HL-60 (cell line): ENCODE results near the gene COL5A3.

Source experiments
- DNase-seq, 2 experiments: peaks; one replicate each; pipeline ENCODE4 v3.0.0-alpha.2; 2010 to 2020; ENCODE audit warnings: low read depth in 1 of 2, low spot score in 1 of 2
- H3K27ac ChIP-seq: fragments of 250-450 bp; sonication (Bioruptor Pico); replicated peaks from 2 replicates; pipeline ENCODE4 v1.5.1; 2020; ENCODE audit warnings: mild to moderate bottlenecking, moderate library complexity
- H3K27me3 ChIP-seq: fragments of 250-450 bp; sonication (Bioruptor Pico); 2 replicates; pipeline ENCODE4 v1.5.1; 2021; ENCODE audit warnings: mild to moderate bottlenecking, moderate library complexity; ENCODE audit not compliant: insufficient read depth, poor library complexity, severe bottlenecking
- H3K4me3 ChIP-seq: replicated peaks from 2 replicates; pipeline ENCODE4 v1.5.1; 2011; ENCODE audit warnings: mild to moderate bottlenecking, control low read depth, low read length; ENCODE audit not compliant: insufficient read depth
- GABPA ChIP-seq: IDR thresholded peaks from 2 replicates; pipeline ENCODE4 v1.6.1; 2012; ENCODE audit warnings: low read depth
- POLR2AphosphoS5 ChIP-seq: IDR thresholded peaks from 2 replicates; pipeline ENCODE4 v1.6.1; 2012; ENCODE audit warnings: low read depth
- SPI1 ChIP-seq: IDR thresholded peaks from 2 replicates; pipeline ENCODE4 v1.6.1; 2012; ENCODE audit warnings: low read depth, mild to moderate bottlenecking, borderline replicate concordance
- TF ChIP-seq, protein P1 (sequence below): IDR thresholded peaks from 2 replicates; pipeline ENCODE4 v1.6.1; 2012; ENCODE audit warnings: low read depth; ENCODE audit not compliant: insufficient replicate concordance
- TF ChIP-seq, protein P2 (sequence below): IDR thresholded peaks from one replicate; pipeline ENCODE4 v1.5.1; 2011; ENCODE audit warnings: low read length, control low read depth, inconsistent platforms; ENCODE audit not compliant: insufficient read depth

The COL5A3 gene

DNA sequence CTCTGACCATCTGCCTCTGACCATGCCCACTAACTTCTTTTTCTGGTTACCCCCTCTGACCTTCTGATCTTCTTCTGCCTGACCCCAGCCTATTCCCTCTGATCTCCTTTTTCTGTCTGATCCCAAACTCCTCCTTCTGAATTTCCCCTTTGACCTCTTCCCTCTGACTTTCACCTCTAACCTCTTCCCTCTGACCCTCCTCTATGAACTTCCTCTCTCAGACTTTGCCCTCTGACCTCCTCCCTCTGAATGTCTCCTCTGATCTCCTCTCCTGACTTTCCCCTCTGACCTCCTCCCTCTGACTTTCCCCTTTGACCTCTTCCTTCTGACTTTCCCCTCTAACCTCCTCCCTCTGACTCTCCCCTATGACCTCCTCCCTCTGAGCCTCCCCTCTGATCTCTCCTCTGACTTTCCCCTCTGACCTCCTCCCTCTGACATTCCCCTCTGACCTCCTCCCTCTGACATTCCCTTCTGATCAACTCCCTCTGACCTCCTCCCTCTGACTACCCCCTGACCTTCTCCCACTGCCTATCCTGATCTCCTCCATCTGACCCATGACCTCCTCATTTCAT lies 3.5 kb downstream of the COL5A3 start:
- DNase-seq = no peak
- H3K27ac ChIP-seq = no peak overlapping the region
- H3K4me3 ChIP-seq = no peak overlapping the region
- H3K27me3 ChIP-seq = peaks cover 25% of the 10 kb centered on the region
- no peak for TF ChIP-seq SPI1

DNA sequence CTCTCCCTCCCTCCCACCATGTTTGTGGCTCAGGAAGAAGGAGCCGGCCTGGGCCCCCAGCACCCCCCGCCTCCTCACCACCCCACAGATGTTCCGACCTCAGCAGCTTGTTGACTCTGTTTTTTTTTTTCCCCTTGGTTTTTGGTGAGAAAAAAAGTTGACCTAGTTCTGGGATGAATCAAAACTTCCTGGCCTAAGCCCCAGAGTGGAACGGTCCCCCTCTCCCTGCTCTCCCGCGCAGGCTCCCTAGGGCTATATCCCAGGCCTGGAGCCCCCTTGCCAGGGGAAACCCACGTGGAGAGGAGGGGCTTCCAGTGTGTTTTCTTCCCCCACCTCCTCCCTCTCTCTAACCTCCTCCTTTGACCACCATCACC lies 4.0 kb downstream of the COL5A3 start:
- DNase-seq = no peak
- no peak for TF ChIP-seq POLR2AphosphoS5
- TF ChIP-seq, protein P1, sequence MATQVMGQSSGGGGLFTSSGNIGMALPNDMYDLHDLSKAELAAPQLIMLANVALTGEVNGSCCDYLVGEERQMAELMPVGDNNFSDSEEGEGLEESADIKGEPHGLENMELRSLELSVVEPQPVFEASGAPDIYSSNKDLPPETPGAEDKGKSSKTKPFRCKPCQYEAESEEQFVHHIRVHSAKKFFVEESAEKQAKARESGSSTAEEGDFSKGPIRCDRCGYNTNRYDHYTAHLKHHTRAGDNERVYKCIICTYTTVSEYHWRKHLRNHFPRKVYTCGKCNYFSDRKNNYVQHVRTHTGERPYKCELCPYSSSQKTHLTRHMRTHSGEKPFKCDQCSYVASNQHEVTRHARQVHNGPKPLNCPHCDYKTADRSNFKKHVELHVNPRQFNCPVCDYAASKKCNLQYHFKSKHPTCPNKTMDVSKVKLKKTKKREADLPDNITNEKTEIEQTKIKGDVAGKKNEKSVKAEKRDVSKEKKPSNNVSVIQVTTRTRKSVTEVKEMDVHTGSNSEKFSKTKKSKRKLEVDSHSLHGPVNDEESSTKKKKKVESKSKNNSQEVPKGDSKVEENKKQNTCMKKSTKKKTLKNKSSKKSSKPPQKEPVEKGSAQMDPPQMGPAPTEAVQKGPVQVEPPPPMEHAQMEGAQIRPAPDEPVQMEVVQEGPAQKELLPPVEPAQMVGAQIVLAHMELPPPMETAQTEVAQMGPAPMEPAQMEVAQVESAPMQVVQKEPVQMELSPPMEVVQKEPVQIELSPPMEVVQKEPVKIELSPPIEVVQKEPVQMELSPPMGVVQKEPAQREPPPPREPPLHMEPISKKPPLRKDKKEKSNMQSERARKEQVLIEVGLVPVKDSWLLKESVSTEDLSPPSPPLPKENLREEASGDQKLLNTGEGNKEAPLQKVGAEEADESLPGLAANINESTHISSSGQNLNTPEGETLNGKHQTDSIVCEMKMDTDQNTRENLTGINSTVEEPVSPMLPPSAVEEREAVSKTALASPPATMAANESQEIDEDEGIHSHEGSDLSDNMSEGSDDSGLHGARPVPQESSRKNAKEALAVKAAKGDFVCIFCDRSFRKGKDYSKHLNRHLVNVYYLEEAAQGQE = no peak
- TF ChIP-seq SPI1 = no peak
- TF ChIP-seq, protein P2, sequence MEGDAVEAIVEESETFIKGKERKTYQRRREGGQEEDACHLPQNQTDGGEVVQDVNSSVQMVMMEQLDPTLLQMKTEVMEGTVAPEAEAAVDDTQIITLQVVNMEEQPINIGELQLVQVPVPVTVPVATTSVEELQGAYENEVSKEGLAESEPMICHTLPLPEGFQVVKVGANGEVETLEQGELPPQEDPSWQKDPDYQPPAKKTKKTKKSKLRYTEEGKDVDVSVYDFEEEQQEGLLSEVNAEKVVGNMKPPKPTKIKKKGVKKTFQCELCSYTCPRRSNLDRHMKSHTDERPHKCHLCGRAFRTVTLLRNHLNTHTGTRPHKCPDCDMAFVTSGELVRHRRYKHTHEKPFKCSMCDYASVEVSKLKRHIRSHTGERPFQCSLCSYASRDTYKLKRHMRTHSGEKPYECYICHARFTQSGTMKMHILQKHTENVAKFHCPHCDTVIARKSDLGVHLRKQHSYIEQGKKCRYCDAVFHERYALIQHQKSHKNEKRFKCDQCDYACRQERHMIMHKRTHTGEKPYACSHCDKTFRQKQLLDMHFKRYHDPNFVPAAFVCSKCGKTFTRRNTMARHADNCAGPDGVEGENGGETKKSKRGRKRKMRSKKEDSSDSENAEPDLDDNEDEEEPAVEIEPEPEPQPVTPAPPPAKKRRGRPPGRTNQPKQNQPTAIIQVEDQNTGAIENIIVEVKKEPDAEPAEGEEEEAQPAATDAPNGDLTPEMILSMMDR = no peak
- no peak for TF ChIP-seq GABPA
- no peak overlapping the region for H3K4me3 ChIP-seq
- no peak overlapping the region for H3K27ac ChIP-seq
- peaks cover 21% of the 10 kb centered on the region for H3K27me3 ChIP-seq

DNA sequence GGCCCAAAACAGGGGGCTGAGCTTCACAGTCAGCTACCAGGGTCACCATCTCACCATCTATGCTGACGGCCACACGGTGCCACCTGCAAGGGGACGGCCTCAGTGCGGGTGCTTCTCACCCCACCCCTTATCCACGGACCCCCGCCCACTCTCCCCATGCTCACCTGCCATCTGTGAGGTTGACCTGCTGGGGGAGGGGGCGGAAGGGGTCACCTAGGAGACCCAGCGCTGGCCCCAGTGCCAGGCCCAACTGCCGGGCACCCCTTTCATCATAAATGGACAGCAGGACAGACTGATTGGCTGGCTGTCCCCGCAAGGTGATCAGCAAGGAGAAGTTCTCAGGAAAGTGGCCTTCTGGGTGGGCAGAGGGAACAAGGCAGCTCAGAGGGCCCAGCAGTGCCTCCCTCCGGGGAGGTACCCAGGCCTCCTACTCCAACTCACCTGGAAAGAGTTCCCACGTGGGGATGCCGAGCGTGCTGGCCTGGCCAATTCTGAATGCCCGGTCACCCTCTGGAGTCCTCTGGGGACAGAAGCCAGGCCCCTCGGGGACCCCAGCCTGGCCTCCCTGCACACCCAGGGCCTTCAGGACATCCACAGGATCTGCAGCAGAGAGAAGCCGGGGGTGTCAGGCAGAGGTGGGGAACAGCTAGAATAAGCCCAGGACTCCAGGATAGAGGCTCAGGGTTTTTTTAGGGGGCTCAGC lies 4.5 kb downstream of the COL5A3 start:
- Histone ChIP-seq H3K27me3 (peaks cover 16% of the 10 kb centered on the region), H3K27ac (no peak overlapping the region), H3K4me3 (no peak overlapping the region)
- no peak for DNase-seq
- TF ChIP-seq GABPA = no peak

DNA sequence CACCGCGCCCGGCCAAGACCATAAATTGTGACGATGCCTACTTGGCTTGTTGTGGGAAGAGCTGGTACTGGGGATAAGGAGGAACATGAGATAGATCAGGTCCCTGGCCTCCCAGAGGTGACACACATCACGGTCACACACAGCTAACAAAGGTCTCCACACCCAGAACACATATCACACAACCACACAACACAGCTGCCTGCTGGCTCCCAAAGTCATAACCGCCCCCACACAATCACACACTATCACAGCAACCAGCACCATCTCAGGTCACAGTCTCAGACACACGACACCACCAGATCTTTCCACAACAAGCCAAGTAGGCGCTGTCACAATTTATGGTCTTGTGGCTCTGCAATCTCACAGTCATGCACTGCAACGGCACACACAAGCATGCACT lies 5.7 kb downstream of the COL5A3 start:
- DNase-seq = no peak
- H3K4me3 ChIP-seq = no peak overlapping the region
- TF ChIP-seq, protein P2 = no peak
- no peak overlapping the region for H3K27ac ChIP-seq
- peaks cover 9% of the 10 kb centered on the region for H3K27me3 ChIP-seq

DNA sequence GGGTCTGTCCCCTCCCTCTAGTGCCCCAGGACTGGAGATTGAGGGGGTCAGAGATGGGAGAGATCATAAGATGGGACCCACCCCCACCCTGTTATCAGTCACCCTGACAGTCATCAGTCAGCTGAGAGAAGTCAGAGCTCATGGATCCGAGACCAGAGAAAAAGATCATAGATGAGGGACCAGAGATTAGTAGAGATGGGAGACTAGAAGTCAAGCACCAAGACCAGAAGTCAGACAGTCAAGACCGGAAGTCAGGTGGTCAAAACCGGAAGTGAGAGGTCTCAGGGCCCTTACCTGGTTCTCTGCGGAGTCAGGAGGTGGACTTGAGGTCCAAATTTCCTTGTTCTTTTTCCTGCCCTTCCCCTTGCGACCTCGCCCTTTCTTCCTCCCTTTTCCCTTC lies 7.0 kb downstream of the COL5A3 start:
- TF ChIP-seq, protein P1 = no peak
- no peaks in the 10 kb centered on the region for H3K27me3 ChIP-seq
- H3K4me3 ChIP-seq = no peak overlapping the region
- no peak overlapping the region for H3K27ac ChIP-seq
- DNase-seq = no peak
